ENCODE results near the gene CASKIN1. TPM values are rescaled to one million over a fixed set of nuclear protein-coding genes. Genes with fewer than 3 reads are reported as not detected.

CASKIN1 gene
- total RNA-seq, 1 experiment from 2014 or later, result 6.6 TPM

GRCh38 chr16:2184346-2184745 lies 12.1 kb downstream of the CASKIN1 start:
- Histone ChIP-seq H3K4me3 (ENCODE audit: low read depth, low read length) (no peak overlapping the region), H3K27me3 (replicated peaks; ENCODE audit: control insufficient read depth, insufficient read depth, low read length) (no peaks in the 10 kb centered on the region), H3K36me3 (ENCODE audit: control insufficient read depth, insufficient read depth, low read length) (no peaks in the 10 kb centered on the region), H3K9me3 (no peaks in the 10 kb centered on the region), H3K4me1 (no peaks in the 10 kb centered on the region)
- H3K9me3 Mint-ChIP-seq (ENCODE audit: unreplicated experiment), result no peaks in the 10 kb centered on the region
- H3K27me3 Mint-ChIP-seq (ENCODE audit: insufficient read depth, unreplicated experiment), result no peaks in the 10 kb centered on the region
- peaks cover 14% of the 10 kb centered on the region for H3K36me3 Mint-ChIP-seq (ENCODE audit: insufficient read depth, unreplicated experiment)
- no TSS peak for BruUV-seq (replicated peaks)
- peaks cover 6% of the 10 kb centered on the region for H3K4me1 Mint-ChIP-seq (ENCODE audit: low read depth, unreplicated experiment)
- ChIA-PET CTCF (no interaction called here), POLR2A (no interaction called here)
- TF ChIP-seq, protein P1, sequence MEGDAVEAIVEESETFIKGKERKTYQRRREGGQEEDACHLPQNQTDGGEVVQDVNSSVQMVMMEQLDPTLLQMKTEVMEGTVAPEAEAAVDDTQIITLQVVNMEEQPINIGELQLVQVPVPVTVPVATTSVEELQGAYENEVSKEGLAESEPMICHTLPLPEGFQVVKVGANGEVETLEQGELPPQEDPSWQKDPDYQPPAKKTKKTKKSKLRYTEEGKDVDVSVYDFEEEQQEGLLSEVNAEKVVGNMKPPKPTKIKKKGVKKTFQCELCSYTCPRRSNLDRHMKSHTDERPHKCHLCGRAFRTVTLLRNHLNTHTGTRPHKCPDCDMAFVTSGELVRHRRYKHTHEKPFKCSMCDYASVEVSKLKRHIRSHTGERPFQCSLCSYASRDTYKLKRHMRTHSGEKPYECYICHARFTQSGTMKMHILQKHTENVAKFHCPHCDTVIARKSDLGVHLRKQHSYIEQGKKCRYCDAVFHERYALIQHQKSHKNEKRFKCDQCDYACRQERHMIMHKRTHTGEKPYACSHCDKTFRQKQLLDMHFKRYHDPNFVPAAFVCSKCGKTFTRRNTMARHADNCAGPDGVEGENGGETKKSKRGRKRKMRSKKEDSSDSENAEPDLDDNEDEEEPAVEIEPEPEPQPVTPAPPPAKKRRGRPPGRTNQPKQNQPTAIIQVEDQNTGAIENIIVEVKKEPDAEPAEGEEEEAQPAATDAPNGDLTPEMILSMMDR (IDR thresholded peaks at IDR 0.05; ENCODE audit: insufficient read depth in 1 of 2, low read depth in 1 of 2, low read length in 1 of 2, severe bottlenecking in 1 of 2, unreplicated experiment in 1 of 2), result no peak
- H3K4me3 Mint-ChIP-seq (ENCODE audit: unreplicated experiment), result no peak overlapping the region
- intact Hi-C loops (cut with micrococcal nuclease; ENCODE audit: unreplicated experiment), result no loop called here
- no peak overlapping the region for H3K27ac Mint-ChIP-seq (ENCODE audit: unreplicated experiment)
- no peak for DNase-seq

GRCh38 chr16:2183671-2184070 lies 12.7 kb downstream of the CASKIN1 start:
- intact Hi-C loops (cut with micrococcal nuclease; ENCODE audit: unreplicated experiment), result no loop called here
- ChIA-PET POLR2A (no interaction called here), CTCF (no interaction called here)

DNA sequence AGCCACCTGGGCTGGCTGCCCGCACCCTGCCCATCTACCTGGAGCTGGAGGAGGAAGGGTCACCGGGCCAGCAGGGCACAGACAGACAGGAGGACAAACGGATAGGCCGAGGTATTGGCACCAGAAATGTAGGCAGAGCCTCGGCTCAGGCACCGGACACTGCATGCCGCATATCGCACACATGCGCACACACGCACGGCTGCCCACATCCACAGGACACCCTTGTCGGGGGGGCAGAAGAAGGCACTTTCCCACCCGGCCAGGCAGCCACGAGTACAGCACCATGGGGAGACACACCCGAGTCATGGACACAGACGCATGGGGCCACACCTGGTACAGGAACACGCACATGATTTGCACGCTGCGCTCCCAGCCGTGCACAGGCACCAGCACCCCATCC lies 14.5 kb downstream of the CASKIN1 start:
- POLR2A ChIA-PET, result no interaction called here
- H3K9me3 ChIP-seq, result no peaks in the 10 kb centered on the region
- CTCF ChIA-PET, result no interaction called here
- H3K4me1 ChIP-seq, result no peaks in the 10 kb centered on the region
- no peaks in the 10 kb centered on the region for H3K9me3 Mint-ChIP-seq (ENCODE audit: unreplicated experiment)
- BruUV-seq (replicated peaks), result no TSS peak
- H3K27me3 ChIP-seq (replicated peaks; ENCODE audit: control insufficient read depth, insufficient read depth, low read length), result no peaks in the 10 kb centered on the region
- H3K4me3 Mint-ChIP-seq (ENCODE audit: unreplicated experiment), result no peak overlapping the region
- peaks cover 6% of the 10 kb centered on the region for H3K4me1 Mint-ChIP-seq (ENCODE audit: low read depth, unreplicated experiment)
- H3K36me3 ChIP-seq (ENCODE audit: control insufficient read depth, insufficient read depth, low read length), result no peaks in the 10 kb centered on the region
- intact Hi-C loops (cut with micrococcal nuclease; ENCODE audit: unreplicated experiment), result no loop called here
- TF ChIP-seq, protein P1 (IDR thresholded peaks at IDR 0.05; ENCODE audit: insufficient read depth in 1 of 2, low read depth in 1 of 2, low read length in 1 of 2, severe bottlenecking in 1 of 2, unreplicated experiment in 1 of 2), result no peak
- H3K4me3 ChIP-seq (ENCODE audit: low read depth, low read length), result no peak overlapping the region
- no peak for DNase-seq
- no peaks in the 10 kb centered on the region for H3K27me3 Mint-ChIP-seq (ENCODE audit: insufficient read depth, unreplicated experiment)
- H3K36me3 Mint-ChIP-seq (ENCODE audit: insufficient read depth, unreplicated experiment), result peaks cover 22% of the 10 kb centered on the region
- H3K27ac Mint-ChIP-seq (ENCODE audit: unreplicated experiment), result peak overlapping the region; percentile 32

More at GRCh38 chr16:2183671-2184070, 12.7 kb downstream of the CASKIN1 start:
- Histone ChIP-seq H3K9me3 (no peaks in the 10 kb centered on the region), H3K27me3 (replicated peaks; ENCODE audit: control insufficient read depth, insufficient read depth, low read length) (no peaks in the 10 kb centered on the region), H3K36me3 (ENCODE audit: control insufficient read depth, insufficient read depth, low read length) (no peaks in the 10 kb centered on the region), H3K4me1 (no peaks in the 10 kb centered on the region), H3K4me3 (ENCODE audit: low read depth, low read length) (no peak overlapping the region)
- H3K9me3 Mint-ChIP-seq (ENCODE audit: unreplicated experiment), result no peaks in the 10 kb centered on the region
- no peak for DNase-seq
- no peak overlapping the region for H3K4me3 Mint-ChIP-seq (ENCODE audit: unreplicated experiment)
- H3K27ac Mint-ChIP-seq (ENCODE audit: unreplicated experiment), result no peak overlapping the region
- no peaks in the 10 kb centered on the region for H3K27me3 Mint-ChIP-seq (ENCODE audit: insufficient read depth, unreplicated experiment)
- peaks cover 6% of the 10 kb centered on the region for H3K4me1 Mint-ChIP-seq (ENCODE audit: low read depth, unreplicated experiment)
- H3K36me3 Mint-ChIP-seq (ENCODE audit: insufficient read depth, unreplicated experiment), result peaks cover 14% of the 10 kb centered on the region
- TF ChIP-seq, protein P1 (IDR thresholded peaks at IDR 0.05; ENCODE audit: insufficient read depth in 1 of 2, low read depth in 1 of 2, low read length in 1 of 2, severe bottlenecking in 1 of 2, unreplicated experiment in 1 of 2), result no peak
- BruUV-seq (replicated peaks), result no TSS peak

Measured in Caco-2 (cell line).